Thyroid gland (tissue), 4 donors: ENCODE results near the gene KCNIP3. TPM values are rescaled to one million over a fixed set of nuclear protein-coding genes. Genes with fewer than 3 reads are reported as not detected.
A peak's percentile ranks its signal among the peaks of the same experiment; 100 is the strongest.

Source experiments
- DNase-seq, 2 donors: peaks; one replicate each; pipeline ENCODE4 v3.0.0-alpha.2; 2019
- H3K27ac ChIP-seq, 3 donors: fragments of 200-600 bp; sonication (generic); 1 replicate in 2 of 3; 2 replicates in 1 of 3; pipeline ENCODE4 v1.5.1; 2016 to 2019; ENCODE audit warnings: mild to moderate bottlenecking in 1 of 3, moderate library complexity in 1 of 3
- H3K27me3 ChIP-seq: fragments of 200-600 bp; sonication (generic); one replicate; pipeline ENCODE4 v1.5.1; 2019
- H3K36me3 ChIP-seq, 2 donors: fragments of 200-600 bp; sonication (generic); one replicate each; pipeline ENCODE4 v1.5.1; 2016 to 2019
- H3K4me1 ChIP-seq, 2 donors: fragments of 200-600 bp; sonication (generic); one replicate each; pipeline ENCODE4 v1.5.1; 2017 to 2019
- H3K4me3 ChIP-seq, 3 donors: fragments of 200-600 bp; sonication (generic); replicated peaks in 1 of 3; 1 replicate in 2 of 3; 2 replicates in 1 of 3; pipeline ENCODE4 v1.5.1; 2016; ENCODE audit warnings: mild to moderate bottlenecking in 1 of 3
- H3K9me3 ChIP-seq: fragments of 200-600 bp; sonication (generic); one replicate; pipeline ENCODE4 v1.5.1; 2017
- CTCF ChIP-seq, 6 experiments: fragments of 200-600 bp in 3 of 6; fragments of 450-650 bp in 3 of 6; sonication (generic) in 3 of 6; IDR thresholded peaks; one replicate each; pipeline ENCODE4 v1.5.1; 2016 to 2019; ENCODE audit warnings: antibody characterized with exemption in 6 of 6, mild to moderate bottlenecking in 2 of 6, inconsistent platforms in 1 of 6, moderate library complexity in 1 of 6
- POLR2A ChIP-seq, 2 donors: fragments of 450-650 bp; IDR thresholded peaks; one replicate each; pipeline ENCODE4 v1.6.1; 2017; ENCODE audit warnings: antibody characterized with exemption in 2 of 2, mild to moderate bottlenecking in 2 of 2, moderate library complexity in 1 of 2
- WGBS, 2 donors: methylation state at CpG; one replicate each; pipeline ENCODE4 v1.1.5; 2017; 5-methylcytosine and 5-hydroxymethylcytosine counted together
- intact Hi-C: fragments of 100-400 bp; cut with DNase I; formaldehyde crosslinking; loops from one replicate; pipeline ENCODE4 v1.15.1; 2023
- total RNA-seq, 4 donors: library from RNA; depleted of rRNA; stranded (reverse); fragments of >200 nt; gene quantifications; one replicate each; pipeline ENCODE4 v1.2.3, GENCODE V29; 2016

The KCNIP3 gene
- total RNA-seq, 4 donors from 2014 or later = 37.1 to 66.5 (median 51.1) TPM

- Histone ChIP-seq H3K27ac (peak overlapping the region; percentile 42 to 95 (median 74)), H3K27me3 (no peaks in the 10 kb centered on the region), H3K4me1 (peaks cover 10 to 39% of the 10 kb centered on the region in 2 donors), H3K9me3 (no peaks in the 10 kb centered on the region), H3K4me3 (peak overlapping the region; percentile 48 to 95 (median 66)), H3K36me3 (no peaks in the 10 kb centered on the region)
- TF ChIP-seq CTCF (IDR thresholded peaks at IDR 0.05) = peak; percentile 70 to 95 (median 92)
- TF ChIP-seq POLR2A (IDR thresholded peaks at IDR 0.05) = peak in 1 of 2 donors; percentile 32
- intact Hi-C loops = loop anchor here (5.0 kb wide), 1 partner anchor 42 kb away; no protein-coding TSS in a partner anchor
- WGBS, 2 donors = 0 to 2% methylated on average over 24 to 26 of the region's 65 CpGs
- DNase-seq = peak; percentile 90
These were observed 48.5 kb downstream of the KCNIP3 start for GRCh38 chr2:95345563-95346230.

- peak overlapping the region; percentile 42 to 95 (median 74) for H3K27ac ChIP-seq
- WGBS, 2 donors = no CpG with 5 or more reads among the region's 88 CpGs
- H3K4me1 ChIP-seq = peaks cover 10 to 39% of the 10 kb centered on the region in 2 donors
- H3K27me3 ChIP-seq = no peaks in the 10 kb centered on the region
- intact Hi-C loops = loop anchor here (5.0 kb wide), 1 partner anchor 41 kb away; no protein-coding TSS in a partner anchor
- H3K4me3 ChIP-seq = peak overlapping the region; percentile 48 to 95 (median 66)
- no peaks in the 10 kb centered on the region for H3K36me3 ChIP-seq
- H3K9me3 ChIP-seq = no peaks in the 10 kb centered on the region
- peak; percentile 76 to 78 for DNase-seq
- peak in 1 of 2 donors; percentile 38 for TF ChIP-seq POLR2A (IDR thresholded peaks at IDR 0.05)
- TF ChIP-seq CTCF (IDR thresholded peaks at IDR 0.05) = no peak
These were observed 49.1 kb downstream of the KCNIP3 start for GRCh38 chr2:95346231-95346737.

- intact Hi-C loops = loop anchor here (5.0 kb wide), 1 partner anchor 40 kb away; no protein-coding TSS in a partner anchor
- peak; percentile 48 to 49 for DNase-seq
- Histone ChIP-seq H3K36me3 (no peaks in the 10 kb centered on the region), H3K27ac (peak overlapping the region in 2 of 3 donors; percentile 20 to 81), H3K4me1 (peaks cover 10 to 40% of the 10 kb centered on the region in 2 donors), H3K4me3 (peak overlapping the region in 1 of 3 donors; percentile 44), H3K9me3 (no peaks in the 10 kb centered on the region), H3K27me3 (no peaks in the 10 kb centered on the region)
- peak in 2 of 6 experiments; percentile 10 to 11 for TF ChIP-seq CTCF (IDR thresholded peaks at IDR 0.05)
- TF ChIP-seq POLR2A (IDR thresholded peaks at IDR 0.05) = no peak
- 84 to 89% methylated on average over 14 to 15 of the region's 78 CpGs for WGBS, 2 donors
These were observed 49.9 kb downstream of the KCNIP3 start for GRCh38 chr2:95346738-95347671.

GRCh38 chr2:95347681-95348608 lies 50.8 kb downstream of the KCNIP3 start:
- intact Hi-C loops = loop anchor here (5.0 kb wide), 1 partner anchor 39 kb away; no protein-coding TSS in a partner anchor
- no peak for TF ChIP-seq CTCF (IDR thresholded peaks at IDR 0.05)
- TF ChIP-seq POLR2A (IDR thresholded peaks at IDR 0.05) = no peak
- WGBS, 2 donors = 71 to 88% methylated on average over 18 to 19 of the region's 22 CpGs
- no peak for DNase-seq
- peak overlapping the region in 1 of 3 donors; percentile 81 for H3K27ac ChIP-seq
- H3K4me3 ChIP-seq = peak overlapping the region in 1 of 3 donors; percentile 44
- H3K27me3 ChIP-seq = no peaks in the 10 kb centered on the region
- H3K9me3 ChIP-seq = no peaks in the 10 kb centered on the region
- no peaks in the 10 kb centered on the region for H3K36me3 ChIP-seq
- H3K4me1 ChIP-seq = peaks cover 10 to 42% of the 10 kb centered on the region in 2 donors
